Peyer's patch (tissue), 4 donors: ENCODE results near the gene PPTC7.

Experiments used
- POLR2A ChIP-seq, 2 donors: fragments of 450-650 bp; IDR thresholded peaks; one replicate each; pipeline ENCODE4 v1.5.1; 2017; ENCODE audit warnings: antibody characterized with exemption in 2 of 2, mild to moderate bottlenecking in 2 of 2, moderate library complexity in 2 of 2
- TF ChIP-seq, protein P1 (sequence below), 6 experiments: fragments of 450-650 bp in 4 of 6; fragments of 200-600 bp in 2 of 6; sonication (generic) in 1 of 6; IDR thresholded peaks; one replicate each; pipeline ENCODE4 v1.5.1; 2017 to 2019; ENCODE audit warnings: antibody characterized with exemption in 6 of 6, mild to moderate bottlenecking in 3 of 6, moderate library complexity in 1 of 6

DNA sequence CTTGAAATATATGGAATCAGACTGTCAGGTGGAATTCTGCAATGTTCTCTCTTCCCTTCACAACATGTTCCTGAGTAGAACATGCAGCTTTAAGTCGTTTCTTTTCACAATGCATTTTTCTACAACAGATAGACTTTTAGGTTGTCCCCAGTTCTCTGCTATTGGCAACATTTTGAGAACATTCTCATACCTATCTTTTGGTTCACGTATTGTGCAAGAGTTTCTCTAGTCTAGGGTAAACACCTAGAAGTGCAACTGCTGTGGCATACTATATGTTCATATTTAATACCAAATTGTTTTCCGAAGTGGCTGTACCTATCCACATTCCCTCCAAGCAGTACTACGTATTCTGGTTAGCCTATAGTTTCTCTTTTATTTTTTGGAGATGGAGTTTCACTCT is 32.1 kb downstream of the PPTC7 start:
- no peak for TF ChIP-seq POLR2A (IDR thresholded peaks at IDR 0.05)
- TF ChIP-seq, protein P1, sequence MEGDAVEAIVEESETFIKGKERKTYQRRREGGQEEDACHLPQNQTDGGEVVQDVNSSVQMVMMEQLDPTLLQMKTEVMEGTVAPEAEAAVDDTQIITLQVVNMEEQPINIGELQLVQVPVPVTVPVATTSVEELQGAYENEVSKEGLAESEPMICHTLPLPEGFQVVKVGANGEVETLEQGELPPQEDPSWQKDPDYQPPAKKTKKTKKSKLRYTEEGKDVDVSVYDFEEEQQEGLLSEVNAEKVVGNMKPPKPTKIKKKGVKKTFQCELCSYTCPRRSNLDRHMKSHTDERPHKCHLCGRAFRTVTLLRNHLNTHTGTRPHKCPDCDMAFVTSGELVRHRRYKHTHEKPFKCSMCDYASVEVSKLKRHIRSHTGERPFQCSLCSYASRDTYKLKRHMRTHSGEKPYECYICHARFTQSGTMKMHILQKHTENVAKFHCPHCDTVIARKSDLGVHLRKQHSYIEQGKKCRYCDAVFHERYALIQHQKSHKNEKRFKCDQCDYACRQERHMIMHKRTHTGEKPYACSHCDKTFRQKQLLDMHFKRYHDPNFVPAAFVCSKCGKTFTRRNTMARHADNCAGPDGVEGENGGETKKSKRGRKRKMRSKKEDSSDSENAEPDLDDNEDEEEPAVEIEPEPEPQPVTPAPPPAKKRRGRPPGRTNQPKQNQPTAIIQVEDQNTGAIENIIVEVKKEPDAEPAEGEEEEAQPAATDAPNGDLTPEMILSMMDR (IDR thresholded peaks at IDR 0.05), result no peak
